Ishikawa (cell line): ENCODE measurements around the gene ARHGEF28.

Experiments
- EP300 ChIP-seq: IDR thresholded peaks from 2 replicates; pipeline ENCODE4 v1.6.1; 2012; ENCODE audit warnings: borderline replicate concordance
- REST ChIP-seq: IDR thresholded peaks from 2 replicates; pipeline ENCODE4 v1.6.1; 2012; ENCODE audit warnings: low read depth, mild to moderate bottlenecking
- YY1 ChIP-seq: IDR thresholded peaks from 2 replicates; pipeline ENCODE4 v1.6.1; 2012; ENCODE audit warnings: low read depth

- TF ChIP-seq EP300 = peak; percentile 74; the same call in 1 of the 2 replicates
- TF ChIP-seq REST = no peak
- TF ChIP-seq YY1 = no peak
Observed at GRCh38 chr5:73917433-73917832, 291.4 kb downstream of the ARHGEF28 start.
